GM11168 (cell line): Measurements from ENCODE around the gene ZNF772.
"Not testable (repeated sequence)": the region's sequence is repeated elsewhere in the genome, so short reads cannot be mapped to it uniquely, and the experiment has no call there.

Experiments
- in situ Hi-C: fragments of 300-500 bp; cut with MboI; formaldehyde crosslinking; loops from one replicate; pipeline ENCODE4 v1.12.0; 2022; ENCODE audit warnings: low sequenced_read_pairs; ENCODE audit not compliant: unreplicated experiment

The ZNF772 gene

DNA sequence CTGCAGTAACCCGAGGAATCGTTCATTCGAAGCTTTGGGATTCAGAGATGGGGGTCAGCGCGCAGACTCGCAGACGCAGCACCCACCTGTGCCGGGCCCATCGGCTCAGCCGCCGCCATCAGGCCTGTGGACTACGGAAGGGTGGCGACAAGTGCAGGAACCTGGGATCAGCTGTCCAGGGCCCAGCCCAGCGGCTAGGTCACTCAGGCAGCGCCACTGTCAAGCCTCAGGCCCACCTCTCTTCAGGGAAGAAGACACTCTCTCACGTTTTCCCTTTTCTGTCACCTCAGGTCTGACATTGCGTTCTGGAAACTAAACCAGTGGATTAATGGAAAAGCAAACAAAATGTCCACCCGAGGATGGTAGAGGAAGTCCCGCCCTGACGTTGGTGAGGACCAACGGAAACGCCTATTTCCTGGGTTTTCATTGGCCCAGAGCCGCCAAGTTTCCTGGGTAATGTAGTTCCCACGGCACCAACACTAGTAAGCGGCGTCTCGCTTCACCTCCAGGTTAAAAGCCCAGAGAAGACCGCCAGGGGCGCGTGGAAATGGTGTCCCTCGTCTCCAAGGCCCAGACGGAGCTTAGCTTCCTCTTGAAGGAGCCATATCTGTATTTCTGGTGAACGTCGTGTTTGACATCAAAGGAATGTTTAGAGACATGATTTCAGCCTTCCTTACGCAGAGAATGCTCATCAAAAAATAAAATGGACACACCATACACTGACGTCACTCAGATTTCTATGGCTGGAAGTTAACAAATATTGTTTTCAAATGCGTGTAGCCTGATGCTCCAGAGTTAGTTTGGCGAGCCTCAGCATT lies at the start of gene ZNF772:
ZNF772 (minus strand) TSS at position 376 of the 818 bp plus-strand sequence; CDS start at position 119, 257 bp downstream.
- in situ Hi-C loops = no loop called here

GRCh38 chr19:57518021-57518420 lies 40.7 kb upstream of the ZNF772 start:
- in situ Hi-C loops = not testable (repeated sequence)

- in situ Hi-C loops = no loop called here
These were observed 37.9 kb upstream of the ZNF772 start for GRCh38 chr19:57515255-57515654.

- in situ Hi-C loops = no loop called here
These were observed 35.5 kb upstream of the ZNF772 start for GRCh38 chr19:57512845-57513244.

- in situ Hi-C loops = no loop called here
These were observed 34.1 kb upstream of the ZNF772 start for GRCh38 chr19:57511484-57511883.

DNA sequence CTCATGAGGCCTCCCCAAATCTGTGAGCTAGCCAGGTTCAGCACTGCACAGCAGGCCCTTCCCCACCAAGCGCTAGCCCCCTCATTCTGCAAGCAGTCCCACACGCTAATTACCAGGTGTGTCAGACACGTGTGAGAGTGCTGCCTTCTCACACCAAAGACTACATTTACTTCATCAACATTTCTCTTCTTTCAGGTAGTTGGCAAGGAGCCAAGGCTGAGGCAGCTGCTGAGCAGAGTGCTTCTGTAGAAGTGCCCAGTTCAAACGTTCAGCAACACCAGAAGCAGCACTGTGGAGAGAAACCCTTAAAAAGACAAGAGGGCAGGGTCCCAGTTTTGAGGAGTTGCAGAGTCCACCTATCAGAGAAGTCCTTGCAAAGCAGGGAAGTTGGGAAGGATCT lies 28.8 kb upstream of the ZNF772 start:
- in situ Hi-C loops = no loop called here

- in situ Hi-C loops = not testable (repeated sequence)
These were observed 23.0 kb upstream of the ZNF772 start for GRCh38 chr19:57500400-57500799.

GRCh38 chr19:57499680-57500395 lies 22.5 kb upstream of the ZNF772 start, which contains the start of gene ZNF773:
ZNF773 (plus strand) TSS chr19:57499938; CDS start chr19:57500081, 143 bp downstream.
- in situ Hi-C loops = not testable (repeated sequence)

DNA sequence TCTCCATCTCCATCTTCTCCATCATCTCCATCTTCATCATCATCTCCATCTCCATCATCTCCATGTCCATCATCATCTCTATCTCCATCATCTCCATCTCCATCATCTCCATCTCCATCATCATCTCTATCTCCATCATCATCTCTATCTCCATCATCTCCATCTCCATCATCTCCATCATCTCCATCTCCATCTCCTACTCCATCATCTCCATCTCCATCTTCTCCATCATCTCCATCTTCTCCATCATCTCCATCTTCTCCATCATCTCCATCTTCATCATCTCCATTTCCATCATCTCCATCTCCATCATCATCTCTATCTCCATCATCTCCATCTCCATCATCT lies 21.9 kb upstream of the ZNF772 start:
- in situ Hi-C loops = not testable (repeated sequence)

DNA sequence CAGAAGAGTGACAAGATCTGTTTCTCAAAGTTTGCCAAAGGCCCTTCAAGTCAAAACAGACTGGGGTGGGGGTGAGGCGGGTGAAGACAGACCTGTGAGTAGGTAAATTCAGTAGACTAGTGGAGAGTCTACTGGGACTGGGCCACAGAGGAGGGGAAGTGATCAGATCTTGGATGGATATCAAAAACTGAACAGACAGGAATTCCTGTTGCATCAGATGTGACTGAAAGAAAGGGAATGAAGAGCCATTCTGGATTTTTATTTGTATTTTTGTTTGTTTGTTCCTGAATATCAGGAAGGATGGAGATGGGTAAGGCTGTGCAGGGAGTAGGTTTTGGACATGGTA lies 10.9 kb upstream of the ZNF772 start:
- in situ Hi-C loops = not testable (repeated sequence)

- in situ Hi-C loops = not testable (repeated sequence)
These were observed 10.3 kb upstream of the ZNF772 start, which contains the start of gene ZNF419 for GRCh38 chr19:57487477-57488298. ZNF419 (plus strand) TSS chr19:57487750; CDS start chr19:57487951, 201 bp downstream.

GRCh38 chr19:57473646-57474045 lies 3.7 kb downstream of the ZNF772 start:
- in situ Hi-C loops = no loop called here

GRCh38 chr19:57466489-57466888 lies 10.9 kb downstream of the ZNF772 start:
- in situ Hi-C loops = no loop called here

GRCh38 chr19:57465680-57466381 lies 11.5 kb downstream of the ZNF772 start:
- in situ Hi-C loops = no loop called here

GRCh38 chr19:57452307-57452706 lies 25.1 kb downstream of the ZNF772 start:
- in situ Hi-C loops = no loop called here

GRCh38 chr19:57443121-57443696 lies 34.2 kb downstream of the ZNF772 start:
- in situ Hi-C loops = no loop called here

GRCh38 chr19:57441979-57442752 lies 35.2 kb downstream of the ZNF772 start:
- in situ Hi-C loops = no loop called here

- in situ Hi-C loops = no loop called here
These were observed 38.4 kb downstream of the ZNF772 start for GRCh38 chr19:57438925-57439324.

- in situ Hi-C loops = no loop called here
These were observed 39.4 kb downstream of the ZNF772 start for GRCh38 chr19:57437931-57438330.
